ENCODE data around the gene ABCD1.
"Not testable (repeated sequence)": the region's sequence is repeated elsewhere in the genome, so short reads cannot be mapped to it uniquely, and the experiment has no call there.

ABCD1 gene

GRCh38 chrX:153724252-153725038 lies at the start of gene ABCD1, which contains the start of gene BCAP31:
TSS of gene ABCD1 (plus strand) at chrX:153724856. CDS start at chrX:153725267, 411 bp downstream.
TSS of gene BCAP31 (minus strand) at chrX:153724387. CDS start at chrX:153723244, 1,143 bp downstream.
- DNase-seq: peak; percentile 94

GRCh38 chrX:153681175-153681574 lies 43.5 kb upstream of the ABCD1 start:
- DNase-seq: no peak

DNA sequence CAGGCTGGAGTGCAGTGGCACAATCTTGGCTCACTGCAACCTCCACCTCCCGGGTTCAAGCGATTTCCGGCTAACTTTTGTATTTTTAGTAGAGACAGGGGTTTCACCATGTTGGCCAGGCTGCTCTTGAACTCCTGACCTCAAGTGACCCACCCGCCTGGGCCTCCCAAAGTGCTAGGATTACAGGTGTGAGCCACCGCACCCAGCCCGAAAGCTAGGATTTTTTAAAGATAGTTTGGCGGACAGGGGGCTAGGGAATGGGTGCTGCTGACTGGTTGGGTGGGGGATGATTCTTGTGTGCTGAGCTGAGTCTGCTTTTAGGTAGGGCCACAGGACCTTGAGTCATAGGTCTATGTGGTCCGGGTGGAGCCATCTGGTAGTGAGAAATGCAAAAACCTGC lies 41.2 kb upstream of the ABCD1 start:
- not testable (repeated sequence) for DNase-seq

- DNase-seq: no peak
Measured at GRCh38 chrX:153684467-153685155, 40.0 kb upstream of the ABCD1 start.

GRCh38 chrX:153685156-153685536 lies 39.5 kb upstream of the ABCD1 start:
- DNase-seq: no peak

DNA sequence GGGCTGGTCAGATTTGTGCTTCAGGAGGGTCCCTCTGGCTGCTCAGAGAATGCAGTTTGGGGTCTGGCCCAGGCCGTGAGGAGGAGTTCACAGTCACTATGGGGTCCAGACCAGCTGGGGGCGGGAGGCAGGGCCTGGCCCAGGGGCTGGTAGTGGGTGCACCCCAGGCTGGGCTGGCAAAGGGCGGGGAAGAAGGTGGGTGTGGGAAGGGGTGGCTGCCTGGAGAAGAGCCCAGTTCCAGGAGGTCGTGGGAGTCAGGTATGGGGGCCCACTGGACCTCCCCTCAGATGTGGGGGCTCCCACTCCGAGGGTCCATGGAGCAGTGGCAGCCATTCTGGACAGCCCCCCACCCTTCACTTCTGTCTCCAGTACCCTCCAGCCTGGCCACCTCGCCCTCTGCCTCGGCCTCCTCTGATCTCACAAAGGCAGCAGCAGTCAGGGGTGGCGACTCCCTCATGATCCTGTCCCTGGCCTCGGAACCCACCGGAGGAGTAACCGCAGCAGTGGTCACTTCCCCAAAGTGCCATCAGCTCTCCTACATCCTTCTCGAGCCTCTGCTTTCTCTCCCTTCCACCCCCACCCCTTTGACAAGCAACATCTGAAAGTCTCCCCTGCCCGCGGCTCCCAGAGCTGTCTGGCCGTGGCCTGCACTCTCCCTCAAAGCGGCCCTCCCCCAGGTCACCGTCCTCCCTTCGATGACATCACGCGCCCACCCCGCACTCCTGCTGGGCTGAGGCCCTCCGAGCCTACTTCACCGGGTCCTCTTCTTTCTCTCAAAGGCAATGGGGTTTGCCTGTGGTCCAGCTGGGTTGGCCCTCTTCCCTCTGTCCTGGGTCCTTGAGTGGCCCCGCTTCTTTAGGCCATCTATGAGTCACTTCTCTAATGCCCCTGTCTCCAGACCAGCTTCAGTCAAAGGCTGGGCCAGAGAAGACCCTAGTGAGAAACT lies 38.6 kb upstream of the ABCD1 start:
- no peak for DNase-seq

- DNase-seq: no peak
Measured at GRCh38 chrX:153686711-153687110, 37.9 kb upstream of the ABCD1 start.

GRCh38 chrX:153687121-153688039 lies 37.3 kb upstream of the ABCD1 start, which contains the start of gene SLC6A8:
TSS of gene SLC6A8 (plus strand) at chrX:153687926. CDS start at chrX:153688575, 649 bp downstream.
- peak; percentile 64 for DNase-seq

- no peak for DNase-seq
Measured at GRCh38 chrX:153688071-153688470, 36.6 kb upstream of the ABCD1 start.

DNA sequence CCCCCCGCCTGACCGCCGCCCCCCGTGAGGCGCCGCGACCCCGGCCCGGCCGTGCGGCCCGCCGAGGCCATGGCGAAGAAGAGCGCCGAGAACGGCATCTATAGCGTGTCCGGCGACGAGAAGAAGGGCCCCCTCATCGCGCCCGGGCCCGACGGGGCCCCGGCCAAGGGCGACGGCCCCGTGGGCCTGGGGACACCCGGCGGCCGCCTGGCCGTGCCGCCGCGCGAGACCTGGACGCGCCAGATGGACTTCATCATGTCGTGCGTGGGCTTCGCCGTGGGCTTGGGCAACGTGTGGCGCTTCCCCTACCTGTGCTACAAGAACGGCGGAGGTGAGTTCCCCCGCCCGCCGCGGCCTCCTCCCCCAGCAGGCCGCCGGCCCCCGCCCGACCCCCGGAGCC lies 36.1 kb upstream of the ABCD1 start:
- no peak for DNase-seq

DNA sequence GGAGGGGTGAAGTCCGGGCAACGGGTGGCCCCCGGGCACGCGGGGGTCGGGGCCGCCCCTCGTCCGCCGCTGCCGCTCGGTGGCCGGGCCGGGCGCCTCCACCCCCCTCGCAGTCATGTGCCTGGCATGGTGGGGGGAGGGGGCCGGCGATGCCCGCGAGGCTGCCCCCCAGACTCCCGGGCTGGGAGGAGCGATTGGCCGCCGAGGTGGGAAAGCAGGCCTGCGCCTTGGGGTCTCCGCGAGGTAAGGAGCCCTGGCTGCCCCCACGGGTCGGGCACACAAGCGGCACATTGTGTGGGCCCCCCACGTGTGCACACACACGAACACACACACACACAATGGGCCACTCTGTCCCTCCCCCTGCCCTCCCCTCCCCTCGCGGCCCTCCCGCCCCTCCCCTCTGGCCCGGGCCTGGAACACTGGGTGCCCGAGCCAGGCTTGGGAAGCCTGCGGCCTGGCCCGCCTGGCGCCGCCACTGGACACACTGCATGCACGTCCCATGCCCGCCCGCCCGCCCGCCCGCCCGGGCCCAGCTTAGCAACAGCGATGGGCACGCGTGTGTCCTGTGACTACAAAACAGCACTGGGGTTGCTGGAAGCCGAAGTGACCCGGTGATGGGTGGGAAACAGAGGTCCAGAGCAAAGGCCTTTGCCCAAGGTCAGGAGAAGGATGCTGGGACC lies 35.6 kb upstream of the ABCD1 start:
- DNase-seq: no peak

DNA sequence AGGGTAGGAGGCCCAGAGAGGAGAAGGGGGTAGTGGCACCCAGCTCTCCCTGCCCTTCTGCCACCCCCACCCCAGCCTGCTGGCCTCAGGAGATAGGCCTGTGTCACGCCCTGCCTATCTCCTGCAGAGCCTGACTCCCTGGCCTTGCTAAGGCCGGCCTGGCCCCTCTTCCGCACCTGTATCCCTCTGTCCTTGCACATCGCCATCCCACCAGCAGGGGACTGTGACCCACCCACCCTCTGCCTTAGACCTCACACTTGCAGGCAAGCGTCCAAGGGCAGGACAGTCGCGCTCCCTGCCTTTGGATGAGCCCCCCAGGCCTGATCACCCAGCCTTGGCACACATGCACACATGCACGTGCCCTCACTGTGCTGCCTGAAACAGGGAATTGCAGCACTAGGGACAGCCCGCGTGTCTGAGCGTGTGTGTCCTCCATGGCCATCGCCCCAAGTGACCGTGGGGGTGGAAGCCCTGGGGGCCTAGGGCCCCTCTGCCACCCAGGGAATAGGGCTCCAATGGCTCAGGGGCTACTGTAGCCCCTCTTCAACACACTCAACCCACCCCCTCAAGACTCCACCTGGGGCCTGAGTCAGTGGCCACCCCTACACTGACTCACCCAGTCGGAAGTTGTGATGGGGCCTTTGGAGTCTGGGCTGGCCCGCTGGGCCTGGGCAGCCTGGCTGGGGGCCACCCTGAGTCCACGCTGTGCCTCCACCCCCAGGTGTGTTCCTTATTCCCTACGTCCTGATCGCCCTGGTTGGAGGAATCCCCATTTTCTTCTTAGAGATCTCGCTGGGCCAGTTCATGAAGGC lies 34.8 kb upstream of the ABCD1 start:
- DNase-seq: no peak

DNA sequence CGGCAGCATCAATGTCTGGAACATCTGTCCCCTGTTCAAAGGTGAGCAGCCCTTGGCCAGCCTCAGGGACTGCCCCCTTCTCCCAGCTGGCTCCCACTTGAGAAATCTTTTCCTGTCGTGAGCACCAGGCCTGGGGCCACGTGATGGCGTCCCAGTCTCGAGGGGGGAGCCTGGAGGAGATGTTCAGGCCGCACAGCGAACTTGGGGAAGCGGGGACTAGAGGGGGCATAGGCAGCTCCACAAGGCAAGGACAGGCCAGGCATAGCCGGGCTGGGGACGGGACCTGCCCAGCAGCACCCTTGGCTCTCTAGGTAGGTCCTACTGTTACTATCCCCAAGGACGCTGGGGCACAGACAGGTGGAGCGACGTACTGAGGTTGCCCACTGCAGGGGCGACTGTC lies 34.2 kb upstream of the ABCD1 start:
- DNase-seq: no peak

GRCh38 chrX:153691032-153691827 lies 33.4 kb upstream of the ABCD1 start:
- not testable (repeated sequence) for DNase-seq

DNA sequence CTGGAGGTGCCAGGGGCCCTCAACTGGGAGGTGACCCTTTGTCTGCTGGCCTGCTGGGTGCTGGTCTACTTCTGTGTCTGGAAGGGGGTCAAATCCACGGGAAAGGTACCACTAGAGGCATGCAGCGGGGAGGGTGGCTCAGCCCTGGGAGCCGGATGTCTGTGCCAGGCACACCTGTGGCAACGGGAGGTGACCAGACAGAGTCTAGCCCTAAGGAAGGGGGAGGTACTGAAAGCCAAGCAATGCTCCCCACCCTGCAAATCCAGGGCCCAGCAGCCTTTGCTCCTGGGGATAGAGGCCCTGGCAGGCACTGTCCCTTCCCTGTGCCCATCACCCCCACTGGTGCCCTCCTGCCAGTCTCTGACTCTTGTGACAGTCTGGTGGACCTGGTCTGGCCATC lies 32.7 kb upstream of the ABCD1 start:
- no peak for DNase-seq

GRCh38 chrX:153692611-153693156 lies 32.0 kb upstream of the ABCD1 start:
- DNase-seq: no peak

GRCh38 chrX:153693216-153694086 lies 31.2 kb upstream of the ABCD1 start:
- DNase-seq: no peak

GRCh38 chrX:153694256-153694655 lies 30.4 kb upstream of the ABCD1 start:
- not testable (repeated sequence) for DNase-seq
